Endothelial cell of umbilical vein (primary cell): ENCODE measurements around the gene CAMTA1. TPM values are rescaled to one million over a fixed set of nuclear protein-coding genes. Genes with fewer than 3 reads are reported as not detected.

Source experiments
- BruUV-seq: library from RNA; stranded (reverse); fragments of 400-500 nt; replicated peaks from 2 replicates; lab custom pipeline; 2021; lab: Mats Ljungman, UMichigan
- CTCF ChIA-PET: fragments of 300-600, 350-600 bp; sonication (Branson Sonifier 250); formaldehyde crosslinking; loops from one replicate; lab custom pipeline; 2021; ENCODE audit warnings: antibody characterized with exemption, inconsistent platforms; lab: Charles Lee
- POLR2A ChIA-PET: fragments of 300-600, 350-600 bp; sonication (Branson Sonifier 250); formaldehyde crosslinking; loops from one replicate; lab custom pipeline; 2021; ENCODE audit warnings: antibody characterized with exemption, inconsistent platforms; lab: Charles Lee
- DNase-seq: peaks from one replicate; pipeline ENCODE4 v3.0.0-alpha.2; 2011; ENCODE audit warnings: low read depth, low spot score
- FAIRE-seq: peaks from 2 replicates; lab custom pipeline; 2011; peaks lifted over from hg19 to GRCh38; lab: Jason Lieb, UNC
- H2AFZ ChIP-seq: 2 replicates; pipeline ENCODE4 v1.6.0; 2012; ENCODE audit warnings: low read depth, low read length, control low read depth, inconsistent platforms
- H3K27ac ChIP-seq: 2 replicates; pipeline ENCODE4 v1.5.1; 2011; ENCODE audit warnings: low read depth, mild to moderate bottlenecking, control low read depth, low read length, moderate library complexity; ENCODE audit not compliant: insufficient read depth
- H3K27me3 ChIP-seq, 2 experiments: 2 replicates each; pipeline versions ENCODE4 v1.6.0 to v1.6.1; 2011; ENCODE audit warnings: low read length in 2 of 2, mixed read lengths in 1 of 2; ENCODE audit not compliant: control insufficient read depth in 2 of 2, insufficient read depth in 2 of 2
- H3K36me3 ChIP-seq, 2 experiments: 2 replicates in 1 of 2; 3 replicates in 1 of 2; pipeline ENCODE4 v1.5.1; 2011; ENCODE audit warnings: low read length in 2 of 2, mild to moderate bottlenecking in 1 of 2, moderate library complexity in 1 of 2; ENCODE audit not compliant: control insufficient read depth in 2 of 2, insufficient read depth in 2 of 2; ENCODE audit errors: extremely low read depth in 1 of 2
- H3K4me1 ChIP-seq: 3 replicates; pipeline ENCODE4 v1.5.1; 2011; ENCODE audit warnings: mild to moderate bottlenecking, low read length; ENCODE audit not compliant: control insufficient read depth, insufficient read depth; ENCODE audit errors: extremely low read depth
- H3K4me2 ChIP-seq: 2 replicates; pipeline ENCODE4 v1.6.1; 2011; ENCODE audit warnings: low read length, control low read depth, mixed read lengths; ENCODE audit not compliant: insufficient read depth
- H3K4me3 ChIP-seq, 3 experiments: fragments of 200-600 bp in 1 of 3; sonication (generic), shearing (Covaris generic) in 1 of 3; replicated peaks in 1 of 3; 2 replicates each; pipeline ENCODE4 v1.5.1; 2011 to 2016; ENCODE audit warnings: control low read depth in 3 of 3, low read length in 3 of 3, mild to moderate bottlenecking in 2 of 3, inconsistent platforms in 1 of 3, low read depth in 1 of 3, moderate library complexity in 1 of 3; ENCODE audit not compliant: insufficient read depth in 1 of 3
- H3K79me2 ChIP-seq: 2 replicates; pipeline ENCODE4 v1.6.0; 2012; ENCODE audit warnings: low read length, inconsistent platforms; ENCODE audit not compliant: control insufficient read depth, insufficient read depth
- H3K9ac ChIP-seq: replicated peaks from 2 replicates; pipeline ENCODE3; 2011; ENCODE audit warnings: low read length, control low read depth; ENCODE audit not compliant: insufficient read depth; ENCODE audit errors: extremely low read depth
- H3K9me1 ChIP-seq: replicated peaks from 3 replicates; pipeline ENCODE4 v1.6.0; 2011; ENCODE audit warnings: mild to moderate bottlenecking, low read length; ENCODE audit not compliant: control insufficient read depth, insufficient read depth; ENCODE audit errors: extremely low read depth
- H3K9me3 ChIP-seq: replicated peaks from 2 replicates; pipeline ENCODE4 v1.5.1; 2012; ENCODE audit warnings: low read length, inconsistent platforms; ENCODE audit not compliant: control insufficient read depth, insufficient read depth
- H4K20me1 ChIP-seq: replicated peaks from 2 replicates; pipeline ENCODE3; 2011; ENCODE audit warnings: mild to moderate bottlenecking, low read length; ENCODE audit not compliant: control insufficient read depth, insufficient read depth; ENCODE audit errors: extremely low read depth
- EZH2 ChIP-seq: IDR thresholded peaks from 2 replicates; pipeline ENCODE4 v1.6.1; 2012; ENCODE audit warnings: borderline replicate concordance, low read depth, mild to moderate bottlenecking, moderate library complexity, low read length, inconsistent platforms; ENCODE audit not compliant: severe bottlenecking
- FOS ChIP-seq: IDR thresholded peaks from 2 replicates; pipeline ENCODE4 v1.6.1; 2011; ENCODE audit warnings: mild to moderate bottlenecking, low read length, moderate library complexity, borderline replicate concordance; ENCODE audit not compliant: insufficient read depth
- GATA2 ChIP-seq: IDR thresholded peaks from 2 replicates; pipeline ENCODE4 v1.7.0; 2011; ENCODE audit warnings: low read depth, mild to moderate bottlenecking, moderate library complexity, mixed read lengths, low read length; ENCODE audit not compliant: insufficient read length, insufficient read depth
- JUN ChIP-seq: IDR thresholded peaks from 2 replicates; pipeline ENCODE4 v1.6.1; 2011; ENCODE audit warnings: borderline replicate concordance, low read depth; ENCODE audit not compliant: insufficient read length, insufficient read depth
- MYC ChIP-seq: IDR thresholded peaks from one replicate; pipeline ENCODE4 v1.6.1; 2011; ENCODE audit warnings: mild to moderate bottlenecking, low read depth, low read length
- POLR2A ChIP-seq: IDR thresholded peaks from 2 replicates; pipeline ENCODE4 v1.6.1; 2012; ENCODE audit warnings: low read depth, mild to moderate bottlenecking, control low read depth, low read length
- POLR2AphosphoS5 ChIP-seq: IDR thresholded peaks from 2 replicates; pipeline ENCODE4 v1.6.1; 2012; ENCODE audit warnings: low read depth, mild to moderate bottlenecking, control low read depth, low read length, moderate library complexity; ENCODE audit not compliant: insufficient read depth
- dilution Hi-C: fragments of 300-500 bp; cut with MboI; formaldehyde crosslinking; loops from one replicate; pipeline ENCODE4 v1.15.0; 2019; ENCODE audit warnings: low sequenced_read_pairs; ENCODE audit not compliant: extremely low pct_ligation_motif_present
- intact Hi-C: fragments of 100-400 bp; cut with micrococcal nuclease; formaldehyde crosslinking; loops from one replicate; pipeline ENCODE4 v1.10.0; 2022
- polyA plus RNA-seq, 4 experiments: library from polyadenylated mRNA; depleted of rRNA in 3 of 4; stranded (reverse) in 3 of 4; unstranded in 1 of 4; fragments of >200 nt; gene quantifications; 2 replicates each; pipeline versions ENCODE4 v1.2.1 to v1.2.3, GENCODE V29; 2011 to 2012; ENCODE audit warnings: missing spikeins in 1 of 4
- total RNA-seq: library from RNA; stranded (reverse); gene quantifications from 2 replicates; pipeline ENCODE4 v1.2.3, GENCODE V29; 2021
- TF ChIP-seq, protein P1 (sequence below), 2 donors: IDR thresholded peaks; 1 replicate in 1 of 2; 2 replicates in 1 of 2; pipeline ENCODE4 v1.5.1; 2011; ENCODE audit warnings: low read length in 2 of 2, mild to moderate bottlenecking in 2 of 2, moderate library complexity in 2 of 2, control low read depth in 1 of 2, inconsistent platforms in 1 of 2, low read depth in 1 of 2; ENCODE audit not compliant: insufficient read depth in 1 of 2; ENCODE audit errors: extremely low read depth in 1 of 2
- TF ChIP-seq, protein P2 (sequence below): IDR thresholded peaks from 2 replicates; pipeline ENCODE4 v1.6.1; 2011; ENCODE audit not compliant: insufficient read depth, insufficient read length

The CAMTA1 gene
- total and polyA plus RNA-seq, 2 donors (not counting 3 experiments of a cell fraction or from before 2014, with no cell fraction given), result 50.8 to 92.7 TPM

DNA sequence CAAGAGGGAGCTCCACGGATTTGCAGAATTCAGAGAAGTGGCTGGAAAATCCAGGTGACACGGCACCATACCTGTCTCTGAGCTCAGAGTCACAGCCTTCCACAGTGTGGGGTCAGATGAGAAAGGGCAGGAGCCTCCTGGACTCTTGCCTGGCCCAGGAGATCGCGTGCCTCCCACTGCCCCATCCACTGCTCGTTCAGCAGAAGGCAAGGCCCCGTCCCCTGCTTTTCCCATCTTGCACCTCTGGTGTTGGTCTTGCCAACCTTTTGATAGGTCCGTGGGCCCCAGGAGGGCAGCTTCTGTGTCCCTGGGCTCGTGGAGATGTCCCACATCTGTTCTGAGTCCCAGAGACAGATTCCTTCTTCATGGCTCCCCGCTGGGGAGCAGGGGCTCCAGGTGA, 902.2 kb downstream of the CAMTA1 start:
- ChIA-PET POLR2A (no interaction called here), CTCF (interaction anchor here (0.7 to 2.3 kb wide), 4 partner anchors 9 to 488 kb away, joined by 3 to 7 read pairs (median 4); no protein-coding TSS in a partner anchor)
- Histone ChIP-seq H3K27ac (no peak overlapping the region), H3K27me3 (no peaks in the 10 kb centered on the region), H3K4me2 (no peak overlapping the region), H3K9me3 (no peaks in the 10 kb centered on the region), H3K9ac (no peak overlapping the region), H2AFZ (no peak overlapping the region), H4K20me1 (no peaks in the 10 kb centered on the region), H3K36me3 (no peaks in the 10 kb centered on the region), H3K4me1 (no peaks in the 10 kb centered on the region), H3K79me2 (no peaks in the 10 kb centered on the region), H3K9me1 (no peaks in the 10 kb centered on the region), H3K4me3 (no peak overlapping the region)
- no peak for DNase-seq
- intact Hi-C loops, result no loop called here
- FAIRE-seq, result no peak
- no TSS peak for BruUV-seq
- dilution Hi-C loops, result no loop called here
- TF ChIP-seq EZH2 (no peak), FOS (no peak), MYC (no peak), POLR2A (no peak), JUN (no peak), GATA2 (no peak), POLR2AphosphoS5 (no peak)
- TF ChIP-seq, protein P1, sequence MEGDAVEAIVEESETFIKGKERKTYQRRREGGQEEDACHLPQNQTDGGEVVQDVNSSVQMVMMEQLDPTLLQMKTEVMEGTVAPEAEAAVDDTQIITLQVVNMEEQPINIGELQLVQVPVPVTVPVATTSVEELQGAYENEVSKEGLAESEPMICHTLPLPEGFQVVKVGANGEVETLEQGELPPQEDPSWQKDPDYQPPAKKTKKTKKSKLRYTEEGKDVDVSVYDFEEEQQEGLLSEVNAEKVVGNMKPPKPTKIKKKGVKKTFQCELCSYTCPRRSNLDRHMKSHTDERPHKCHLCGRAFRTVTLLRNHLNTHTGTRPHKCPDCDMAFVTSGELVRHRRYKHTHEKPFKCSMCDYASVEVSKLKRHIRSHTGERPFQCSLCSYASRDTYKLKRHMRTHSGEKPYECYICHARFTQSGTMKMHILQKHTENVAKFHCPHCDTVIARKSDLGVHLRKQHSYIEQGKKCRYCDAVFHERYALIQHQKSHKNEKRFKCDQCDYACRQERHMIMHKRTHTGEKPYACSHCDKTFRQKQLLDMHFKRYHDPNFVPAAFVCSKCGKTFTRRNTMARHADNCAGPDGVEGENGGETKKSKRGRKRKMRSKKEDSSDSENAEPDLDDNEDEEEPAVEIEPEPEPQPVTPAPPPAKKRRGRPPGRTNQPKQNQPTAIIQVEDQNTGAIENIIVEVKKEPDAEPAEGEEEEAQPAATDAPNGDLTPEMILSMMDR (IDR thresholded peaks at IDR 0.05; ENCODE audit: extremely low read depth in 1 of 2, insufficient read depth in 1 of 2, low read depth in 1 of 2, low read length in 2 of 2), result no peak
- TF ChIP-seq, protein P2, sequence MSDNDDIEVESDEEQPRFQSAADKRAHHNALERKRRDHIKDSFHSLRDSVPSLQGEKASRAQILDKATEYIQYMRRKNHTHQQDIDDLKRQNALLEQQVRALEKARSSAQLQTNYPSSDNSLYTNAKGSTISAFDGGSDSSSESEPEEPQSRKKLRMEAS, result no peak
